HepG2 (cell line): ENCODE measurements around the gene SDC4. TPM values are rescaled to one million over a fixed set of nuclear protein-coding genes. Genes with fewer than 3 reads are reported as not detected.

Source experiments
- ATRX ChIP-seq: sonication (generic); formaldehyde crosslinking; IDR thresholded peaks from 2 replicates; pipeline ENCODE4 v1.4.0; 2020; ENCODE audit warnings: missing genetic modification reagents, borderline replicate concordance
- CBX5 ChIP-seq: sonication (generic); formaldehyde crosslinking; IDR thresholded peaks from 2 replicates; pipeline ENCODE4 v1.4.0; 2020; ENCODE audit warnings: missing genetic modification reagents, borderline replicate concordance
- CEBPG ChIP-seq: IDR thresholded peaks from 2 replicates; pipeline ENCODE4 v1.6.1; 2016
- FOSL1 ChIP-seq: sonication (generic); formaldehyde crosslinking; IDR thresholded peaks from 2 replicates; pipeline ENCODE4 v1.9.0; 2021; ENCODE audit warnings: missing genetic modification reagents, borderline replicate concordance
- KDM3A ChIP-seq: IDR thresholded peaks from 2 replicates; pipeline ENCODE4 v1.6.1; 2018; ENCODE audit warnings: low read depth, missing compliant biosample characterization
- POLR2AphosphoS5 ChIP-seq: IDR thresholded peaks from 2 replicates; pipeline ENCODE4 v1.6.1; 2012; ENCODE audit warnings: low read depth, low read length
- RFXAP ChIP-seq: sonication (generic); formaldehyde crosslinking; IDR thresholded peaks from 2 replicates; pipeline ENCODE4 v1.4.0; 2020; ENCODE audit warnings: missing genetic modification reagents, borderline replicate concordance
- SALL1 ChIP-seq: sonication (generic); formaldehyde crosslinking; IDR thresholded peaks from 2 replicates; pipeline ENCODE4 v1.8.0; 2022; ENCODE audit warnings: mild to moderate bottlenecking, missing genetic modification reagents
- TEAD3 ChIP-seq: optimal IDR thresholded peaks from 2 replicates; pipeline ENCODE3; 2016; ENCODE audit warnings: borderline replicate concordance
- XRCC5 ChIP-seq: fragments of 200-400 bp; formaldehyde crosslinking; optimal IDR thresholded peaks from 2 replicates; pipeline ENCODE3; 2017; ENCODE audit warnings: mild to moderate bottlenecking, low read length
- ZKSCAN8 ChIP-seq: IDR thresholded peaks from 2 replicates; pipeline ENCODE4 v1.6.1; 2016; ENCODE audit warnings: borderline replicate concordance, missing genetic modification reagents, missing compliant biosample characterization
- ZNF781 ChIP-seq: sonication (generic); formaldehyde crosslinking; IDR thresholded peaks from 2 replicates; pipeline ENCODE4 v1.5.1; 2020; ENCODE audit warnings: borderline replicate concordance, mild to moderate bottlenecking, missing genetic modification reagents; ENCODE audit errors: not compliant biosample characterization
- polyA plus RNA-seq, 8 experiments: library from polyadenylated mRNA; depleted of rRNA in 3 of 8; stranded (reverse) in 7 of 8; unstranded in 1 of 8; fragments of >200 nt; fragmentation: Illumina TruSeq in 4 of 8; extraction: Trizol in 4 of 8; gene quantifications; 2 replicates each; pipeline versions ENCODE4 v1.2.1 to v1.2.3, GENCODE V29; 2011 to 2016; ENCODE audit warnings: low read depth in 4 of 8, missing spikeins in 1 of 8, mixed read lengths in 1 of 8; ENCODE audit not compliant: insufficient read depth in 1 of 8
- total RNA-seq, 5 experiments: library from RNA; depleted of rRNA; stranded (reverse); fragments of >200 nt; fragmentation: Illumina TruSeq; extraction: Trizol; gene quantifications; 2 replicates each; pipeline ENCODE4 v1.2.3, GENCODE V29; 2016; ENCODE audit warnings: low read depth in 1 of 5
- TF ChIP-seq, protein P1 (sequence below): sonication (generic); formaldehyde crosslinking; IDR thresholded peaks from 2 replicates; pipeline ENCODE4 v1.8.1; 2023; ENCODE audit warnings: missing genetic modification reagents, inconsistent platforms, borderline replicate concordance
- TF ChIP-seq, protein P2 (sequence below): IDR thresholded peaks from 2 replicates; pipeline ENCODE4 v1.6.1; 2016; ENCODE audit warnings: low read depth, missing genetic modification reagents, missing compliant biosample characterization
- TF ChIP-seq, protein P3 (sequence below): sonication (generic); formaldehyde crosslinking; IDR thresholded peaks from 2 replicates; pipeline ENCODE4 v1.8.1; 2023; ENCODE audit warnings: mild to moderate bottlenecking, moderate library complexity, missing genetic modification reagents
- TF ChIP-seq, protein P4 (sequence below): sonication (generic); formaldehyde crosslinking; IDR thresholded peaks from 2 replicates; pipeline ENCODE4 v1.5.0; 2020; ENCODE audit warnings: mild to moderate bottlenecking, missing genetic modification reagents, moderate library complexity
- TF ChIP-seq, protein P5 (sequence below): sonication (generic); formaldehyde crosslinking; IDR thresholded peaks from 2 replicates; pipeline ENCODE4 v1.4.0; 2020; ENCODE audit warnings: low read depth, mild to moderate bottlenecking, missing genetic modification reagents

SDC4 gene
- total and polyA plus RNA-seq, 2 of the 13 experiments (the other 11 are each of a cell fraction or from before 2014, with no cell fraction given): 49.0 to 65.1 TPM

DNA sequence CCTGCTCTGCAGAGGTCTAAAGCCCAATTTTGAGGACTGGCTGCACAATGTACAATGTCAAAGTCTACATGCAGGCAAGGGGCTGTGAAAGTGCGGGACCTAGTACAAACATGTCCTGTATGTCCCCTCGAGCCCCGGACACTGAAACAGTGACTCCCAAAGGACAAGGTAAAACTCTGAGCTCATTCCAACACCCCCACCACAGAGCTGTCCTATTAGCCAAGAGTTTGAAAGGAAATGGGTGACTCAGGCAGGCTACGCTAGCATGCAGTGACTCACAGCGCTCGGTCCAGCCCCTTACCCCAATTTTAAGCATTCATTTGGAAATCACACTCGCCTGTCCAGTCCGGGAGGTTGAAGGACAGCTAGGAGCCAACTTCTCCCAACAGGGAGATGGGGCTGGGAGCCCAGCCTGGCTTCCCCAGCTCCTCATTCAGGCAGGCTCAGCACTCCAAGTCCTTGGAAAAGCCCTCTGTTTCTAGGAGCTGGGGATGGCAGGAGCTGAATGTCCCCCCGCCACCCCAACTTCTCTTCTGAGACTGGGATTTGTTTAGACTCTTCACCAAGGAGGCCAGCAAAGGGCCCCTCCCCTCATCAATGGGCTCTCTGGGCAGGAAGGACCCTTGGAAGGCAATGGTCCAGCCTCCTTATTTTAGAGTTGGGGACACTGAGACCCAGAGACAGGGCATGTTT lies 3.9 kb downstream of the SDC4 start (continued):
- TF ChIP-seq, protein P1, sequence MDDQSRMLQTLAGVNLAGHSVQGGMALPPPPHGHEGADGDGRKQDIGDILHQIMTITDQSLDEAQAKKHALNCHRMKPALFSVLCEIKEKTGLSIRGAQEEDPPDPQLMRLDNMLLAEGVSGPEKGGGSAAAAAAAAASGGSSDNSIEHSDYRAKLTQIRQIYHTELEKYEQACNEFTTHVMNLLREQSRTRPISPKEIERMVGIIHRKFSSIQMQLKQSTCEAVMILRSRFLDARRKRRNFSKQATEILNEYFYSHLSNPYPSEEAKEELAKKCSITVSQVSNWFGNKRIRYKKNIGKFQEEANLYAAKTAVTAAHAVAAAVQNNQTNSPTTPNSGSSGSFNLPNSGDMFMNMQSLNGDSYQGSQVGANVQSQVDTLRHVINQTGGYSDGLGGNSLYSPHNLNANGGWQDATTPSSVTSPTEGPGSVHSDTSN: no peak
- 0 out of 2 replicates have a peak, but pooled peaks have one; percentile 53 for TF ChIP-seq KDM3A
- TF ChIP-seq, protein P2, sequence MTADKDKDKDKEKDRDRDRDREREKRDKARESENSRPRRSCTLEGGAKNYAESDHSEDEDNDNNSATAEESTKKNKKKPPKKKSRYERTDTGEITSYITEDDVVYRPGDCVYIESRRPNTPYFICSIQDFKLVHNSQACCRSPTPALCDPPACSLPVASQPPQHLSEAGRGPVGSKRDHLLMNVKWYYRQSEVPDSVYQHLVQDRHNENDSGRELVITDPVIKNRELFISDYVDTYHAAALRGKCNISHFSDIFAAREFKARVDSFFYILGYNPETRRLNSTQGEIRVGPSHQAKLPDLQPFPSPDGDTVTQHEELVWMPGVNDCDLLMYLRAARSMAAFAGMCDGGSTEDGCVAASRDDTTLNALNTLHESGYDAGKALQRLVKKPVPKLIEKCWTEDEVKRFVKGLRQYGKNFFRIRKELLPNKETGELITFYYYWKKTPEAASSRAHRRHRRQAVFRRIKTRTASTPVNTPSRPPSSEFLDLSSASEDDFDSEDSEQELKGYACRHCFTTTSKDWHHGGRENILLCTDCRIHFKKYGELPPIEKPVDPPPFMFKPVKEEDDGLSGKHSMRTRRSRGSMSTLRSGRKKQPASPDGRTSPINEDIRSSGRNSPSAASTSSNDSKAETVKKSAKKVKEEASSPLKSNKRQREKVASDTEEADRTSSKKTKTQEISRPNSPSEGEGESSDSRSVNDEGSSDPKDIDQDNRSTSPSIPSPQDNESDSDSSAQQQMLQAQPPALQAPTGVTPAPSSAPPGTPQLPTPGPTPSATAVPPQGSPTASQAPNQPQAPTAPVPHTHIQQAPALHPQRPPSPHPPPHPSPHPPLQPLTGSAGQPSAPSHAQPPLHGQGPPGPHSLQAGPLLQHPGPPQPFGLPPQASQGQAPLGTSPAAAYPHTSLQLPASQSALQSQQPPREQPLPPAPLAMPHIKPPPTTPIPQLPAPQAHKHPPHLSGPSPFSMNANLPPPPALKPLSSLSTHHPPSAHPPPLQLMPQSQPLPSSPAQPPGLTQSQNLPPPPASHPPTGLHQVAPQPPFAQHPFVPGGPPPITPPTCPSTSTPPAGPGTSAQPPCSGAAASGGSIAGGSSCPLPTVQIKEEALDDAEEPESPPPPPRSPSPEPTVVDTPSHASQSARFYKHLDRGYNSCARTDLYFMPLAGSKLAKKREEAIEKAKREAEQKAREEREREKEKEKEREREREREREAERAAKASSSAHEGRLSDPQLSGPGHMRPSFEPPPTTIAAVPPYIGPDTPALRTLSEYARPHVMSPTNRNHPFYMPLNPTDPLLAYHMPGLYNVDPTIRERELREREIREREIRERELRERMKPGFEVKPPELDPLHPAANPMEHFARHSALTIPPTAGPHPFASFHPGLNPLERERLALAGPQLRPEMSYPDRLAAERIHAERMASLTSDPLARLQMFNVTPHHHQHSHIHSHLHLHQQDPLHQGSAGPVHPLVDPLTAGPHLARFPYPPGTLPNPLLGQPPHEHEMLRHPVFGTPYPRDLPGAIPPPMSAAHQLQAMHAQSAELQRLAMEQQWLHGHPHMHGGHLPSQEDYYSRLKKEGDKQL: peak; percentile 57; the same call in 1 of the 2 replicates
- peak; percentile 76 for TF ChIP-seq SALL1
- TF ChIP-seq, protein P3, sequence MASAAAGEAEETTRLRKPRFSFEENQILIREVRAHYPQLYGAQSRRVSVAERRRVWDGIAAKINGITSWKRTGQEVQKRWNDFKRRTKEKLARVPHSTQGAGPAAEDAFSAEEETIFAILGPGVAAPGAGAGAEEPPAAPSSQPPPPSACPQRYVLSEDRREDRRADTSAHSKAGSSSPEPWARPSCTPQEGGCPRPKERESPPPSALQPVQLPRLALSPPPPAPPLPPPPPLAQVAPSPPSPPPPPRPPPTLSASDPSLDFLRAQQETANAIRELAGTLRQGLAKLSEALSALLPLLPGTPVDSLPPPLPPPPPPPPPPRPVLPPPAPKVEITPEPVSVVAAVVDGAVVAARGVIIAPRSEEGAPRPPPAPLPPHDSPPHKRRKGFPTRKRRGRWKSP: peak; percentile 92
- TF ChIP-seq, protein P4, sequence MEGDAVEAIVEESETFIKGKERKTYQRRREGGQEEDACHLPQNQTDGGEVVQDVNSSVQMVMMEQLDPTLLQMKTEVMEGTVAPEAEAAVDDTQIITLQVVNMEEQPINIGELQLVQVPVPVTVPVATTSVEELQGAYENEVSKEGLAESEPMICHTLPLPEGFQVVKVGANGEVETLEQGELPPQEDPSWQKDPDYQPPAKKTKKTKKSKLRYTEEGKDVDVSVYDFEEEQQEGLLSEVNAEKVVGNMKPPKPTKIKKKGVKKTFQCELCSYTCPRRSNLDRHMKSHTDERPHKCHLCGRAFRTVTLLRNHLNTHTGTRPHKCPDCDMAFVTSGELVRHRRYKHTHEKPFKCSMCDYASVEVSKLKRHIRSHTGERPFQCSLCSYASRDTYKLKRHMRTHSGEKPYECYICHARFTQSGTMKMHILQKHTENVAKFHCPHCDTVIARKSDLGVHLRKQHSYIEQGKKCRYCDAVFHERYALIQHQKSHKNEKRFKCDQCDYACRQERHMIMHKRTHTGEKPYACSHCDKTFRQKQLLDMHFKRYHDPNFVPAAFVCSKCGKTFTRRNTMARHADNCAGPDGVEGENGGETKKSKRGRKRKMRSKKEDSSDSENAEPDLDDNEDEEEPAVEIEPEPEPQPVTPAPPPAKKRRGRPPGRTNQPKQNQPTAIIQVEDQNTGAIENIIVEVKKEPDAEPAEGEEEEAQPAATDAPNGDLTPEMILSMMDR: peak; percentile 32; the same call in 1 of the 2 replicates
- 0 out of 2 replicates have a peak, but pooled peaks have one; percentile 4 for TF ChIP-seq CBX5 (CRISPR knock-in tag)
- peak; percentile 64; the same call in 1 of the 2 replicates for TF ChIP-seq RFXAP (CRISPR knock-in tag)
- peak; percentile 82 for TF ChIP-seq CEBPG (CRISPR knock-in tag)
- TF ChIP-seq TEAD3 (CRISPR knock-in tag): peak; percentile 89
- peak; percentile 57; the same call in 1 of the 2 replicates for TF ChIP-seq ZKSCAN8 (CRISPR knock-in tag)
- peak; percentile 64 for TF ChIP-seq ZNF781 (CRISPR knock-in tag)
- TF ChIP-seq, protein P5, sequence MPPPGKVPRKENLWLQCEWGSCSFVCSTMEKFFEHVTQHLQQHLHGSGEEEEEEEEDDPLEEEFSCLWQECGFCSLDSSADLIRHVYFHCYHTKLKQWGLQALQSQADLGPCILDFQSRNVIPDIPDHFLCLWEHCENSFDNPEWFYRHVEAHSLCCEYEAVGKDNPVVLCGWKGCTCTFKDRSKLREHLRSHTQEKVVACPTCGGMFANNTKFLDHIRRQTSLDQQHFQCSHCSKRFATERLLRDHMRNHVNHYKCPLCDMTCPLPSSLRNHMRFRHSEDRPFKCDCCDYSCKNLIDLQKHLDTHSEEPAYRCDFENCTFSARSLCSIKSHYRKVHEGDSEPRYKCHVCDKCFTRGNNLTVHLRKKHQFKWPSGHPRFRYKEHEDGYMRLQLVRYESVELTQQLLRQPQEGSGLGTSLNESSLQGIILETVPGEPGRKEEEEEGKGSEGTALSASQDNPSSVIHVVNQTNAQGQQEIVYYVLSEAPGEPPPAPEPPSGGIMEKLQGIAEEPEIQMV: no peak
- TF ChIP-seq FOSL1 (CRISPR knock-in tag): peak; percentile 81
- 0 out of 2 replicates have a peak, but pooled peaks have one; percentile 8 for TF ChIP-seq ATRX
- TF ChIP-seq POLR2AphosphoS5: peak; percentile 51
- peak; percentile 41 for TF ChIP-seq XRCC5
